WERI-Rb-1 (cell line): ENCODE results near the gene STARD3.
A peak's percentile ranks its signal among the peaks of the same experiment; 100 is the strongest.

Experiments used
- DNase-seq: peaks from one replicate; pipeline ENCODE4 v3.0.0-alpha.2; 2020
- H3K27ac ChIP-seq: fragments of 250-450 bp; sonication (Bioruptor Pico); 2 replicates; pipeline ENCODE4 v1.5.1; 2020; ENCODE audit warnings: mild to moderate bottlenecking, moderate library complexity
- H3K27me3 ChIP-seq: fragments of 250-450 bp; sonication (Bioruptor Pico); 2 replicates; pipeline ENCODE4 v1.5.1; 2021; ENCODE audit warnings: mild to moderate bottlenecking, low read depth, moderate library complexity; ENCODE audit not compliant: insufficient read depth, severe bottlenecking
- H3K36me3 ChIP-seq: fragments of 250-450 bp; sonication (Bioruptor Pico); 2 replicates; pipeline ENCODE4 v1.5.1; 2020; ENCODE audit warnings: mild to moderate bottlenecking, moderate library complexity
- H3K4me3 ChIP-seq: 2 replicates; pipeline ENCODE4 v1.5.1; 2011; ENCODE audit warnings: low read depth, mild to moderate bottlenecking, control low read depth, low read length
- H3K9me3 ChIP-seq: fragments of 250-450 bp; sonication (Bioruptor Pico); 2 replicates; pipeline ENCODE4 v1.5.1; 2021; ENCODE audit warnings: mild to moderate bottlenecking, moderate library complexity; ENCODE audit not compliant: severe bottlenecking
- CTCF ChIP-seq: IDR thresholded peaks from 2 replicates; pipeline ENCODE4 v1.5.1; 2011; ENCODE audit warnings: low read depth, mild to moderate bottlenecking, control low read depth, inconsistent platforms, low read length

The STARD3 gene

DNA sequence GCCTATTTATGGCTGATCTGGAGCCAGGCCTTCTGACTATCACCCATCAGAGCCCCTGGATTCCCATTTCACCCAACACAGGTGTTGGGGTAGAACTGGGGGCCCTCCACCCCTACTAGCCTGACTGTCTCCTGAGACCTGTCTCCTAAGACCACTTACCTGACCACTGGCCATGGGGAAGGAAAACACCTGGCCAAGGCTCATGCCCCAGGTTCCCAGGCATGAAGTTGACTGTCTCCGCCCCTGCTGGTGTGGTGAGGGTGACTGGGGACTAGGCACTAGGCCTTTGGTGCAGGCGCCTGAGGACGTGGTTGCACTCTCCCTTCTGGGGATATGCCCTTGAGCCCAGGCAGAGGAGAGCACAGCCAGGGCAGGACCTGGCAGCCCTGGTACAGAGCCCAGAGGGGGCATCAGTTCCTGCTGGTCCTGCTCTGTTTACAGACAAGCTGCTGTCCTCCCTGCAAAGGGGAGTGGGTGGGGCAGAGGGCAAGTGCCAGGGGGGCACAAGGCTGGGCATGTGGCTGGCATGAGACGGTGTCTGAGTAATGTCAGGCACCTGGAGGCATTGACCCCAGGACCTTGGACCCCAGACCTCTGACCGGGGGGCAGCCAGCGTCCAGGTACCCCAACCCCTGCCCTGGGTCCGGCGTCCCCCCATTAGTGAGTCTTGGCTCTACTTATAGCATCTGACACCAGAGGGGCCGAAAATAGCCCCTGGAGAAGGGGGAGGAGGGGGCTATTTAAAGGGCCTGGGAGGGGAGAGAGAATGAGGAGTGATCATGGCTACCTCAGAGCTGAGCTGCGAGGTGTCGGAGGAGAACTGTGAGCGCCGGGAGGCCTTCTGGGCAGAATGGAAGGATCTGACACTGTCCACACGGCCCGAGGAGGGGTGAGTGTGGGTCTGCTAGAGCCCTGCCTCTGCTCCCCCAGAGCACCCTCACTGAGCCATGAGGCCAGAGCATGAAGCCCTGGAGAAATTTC lies 27.9 kb downstream of the STARD3 start, which contains the start of gene TCAP:
TCAP (plus strand) TSS at position 769 of the 981 bp plus-strand sequence; CDS start at position 780, 11 bp downstream.
- Histone ChIP-seq H3K27me3 (no peaks in the 10 kb centered on the region), H3K9me3 (no peaks in the 10 kb centered on the region), H3K36me3 (peaks cover 27% of the 10 kb centered on the region), H3K27ac (peak within 1 kb of the TSS; percentile 71), H3K4me3 (no peak within 1 kb of the TSS)
- no peak for TF ChIP-seq CTCF
- no peak for DNase-seq

GRCh38 chr17:39665642-39666224 lies 28.8 kb downstream of the STARD3 start:
- Histone ChIP-seq H3K27ac (peak overlapping the region; percentile 71), H3K36me3 (peaks cover 19% of the 10 kb centered on the region), H3K9me3 (no peaks in the 10 kb centered on the region), H3K27me3 (no peaks in the 10 kb centered on the region), H3K4me3 (no peak overlapping the region)
- peak; percentile 64 for DNase-seq
- peak; percentile 42; the same call in 1 of the 2 replicates for TF ChIP-seq CTCF

GRCh38 chr17:39666231-39666600 lies 29.3 kb downstream of the STARD3 start:
- H3K27ac ChIP-seq: peak overlapping the region; percentile 71
- TF ChIP-seq CTCF: no peak
- H3K4me3 ChIP-seq: no peak overlapping the region
- H3K9me3 ChIP-seq: no peaks in the 10 kb centered on the region
- H3K36me3 ChIP-seq: peaks cover 17% of the 10 kb centered on the region
- DNase-seq: no peak
- H3K27me3 ChIP-seq: no peaks in the 10 kb centered on the region

DNA sequence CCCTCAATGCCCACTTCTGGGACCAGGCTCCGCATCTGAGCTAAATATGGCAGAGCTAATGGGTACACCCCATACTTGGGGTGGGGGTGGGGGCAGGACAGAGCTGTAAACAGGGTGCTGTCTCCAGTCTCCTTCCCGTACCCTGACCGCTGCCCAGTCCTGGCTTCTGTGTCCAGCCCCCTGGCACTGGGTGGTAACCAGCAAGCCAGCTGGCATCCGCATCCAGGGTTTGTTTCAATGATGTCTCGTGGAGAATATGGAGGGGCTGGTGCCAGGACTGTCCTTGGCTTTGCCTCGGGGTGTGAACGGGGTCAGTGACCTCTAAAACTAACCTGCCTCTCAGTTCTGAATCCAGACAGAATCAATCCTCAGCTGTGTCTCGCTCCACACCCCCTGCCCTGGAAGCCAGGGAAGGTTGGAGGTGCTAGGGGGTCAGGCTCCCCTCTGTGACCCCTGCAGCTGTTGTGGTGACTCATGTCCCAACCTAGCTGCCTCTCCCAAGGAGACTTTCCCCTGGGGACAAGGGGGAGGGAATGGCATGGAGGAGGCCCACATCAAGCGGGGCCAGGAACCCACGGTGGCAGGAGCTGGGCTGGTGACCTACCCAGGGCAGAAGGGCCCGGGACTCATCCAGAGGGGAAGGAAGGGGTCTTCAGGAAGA lies 29.8 kb downstream of the STARD3 start:
- Histone ChIP-seq H3K27ac (peak overlapping the region; percentile 71), H3K4me3 (no peak overlapping the region), H3K36me3 (peaks cover 14% of the 10 kb centered on the region), H3K9me3 (no peaks in the 10 kb centered on the region), H3K27me3 (no peaks in the 10 kb centered on the region)
- no peak for DNase-seq
- TF ChIP-seq CTCF: no peak

DNA sequence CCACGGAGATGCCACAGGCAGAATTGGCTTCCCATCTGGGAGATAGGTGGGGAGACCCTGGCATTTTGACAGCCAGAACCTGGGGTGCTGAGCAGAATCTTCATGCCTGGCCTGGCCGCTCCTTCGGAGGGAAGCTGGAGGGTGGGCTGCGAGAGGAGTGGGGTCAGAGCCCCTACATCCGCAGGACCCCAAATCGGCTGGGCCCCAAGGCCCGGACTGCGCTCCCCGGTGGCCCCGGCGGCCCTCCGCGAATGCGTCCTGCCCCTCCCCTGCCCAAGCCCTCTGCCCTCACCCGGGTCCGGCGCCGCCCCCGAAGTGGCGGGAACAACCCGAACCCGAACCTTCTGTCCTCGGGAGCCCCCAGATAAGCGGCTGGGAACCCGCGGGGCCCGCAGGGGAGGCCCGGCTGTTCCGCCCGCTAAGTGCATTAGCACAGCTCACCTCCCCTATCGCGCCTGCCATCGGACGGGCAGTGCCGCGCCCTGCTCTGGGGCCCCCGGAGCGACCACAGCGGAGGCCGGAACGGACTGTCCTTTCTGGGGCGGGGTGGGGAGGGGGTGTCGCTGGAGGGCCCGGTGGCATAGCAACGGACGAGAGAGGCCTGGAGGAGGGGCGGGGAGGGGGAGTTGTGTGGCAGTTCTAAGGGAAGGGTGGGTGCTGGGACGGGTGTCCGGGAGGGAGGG lies 30.5 kb downstream of the STARD3 start:
- Histone ChIP-seq H3K9me3 (no peaks in the 10 kb centered on the region), H3K4me3 (peak overlapping the region; percentile 39), H3K36me3 (peaks cover 7% of the 10 kb centered on the region), H3K27ac (peak overlapping the region; percentile 71), H3K27me3 (no peaks in the 10 kb centered on the region)
- no peak for TF ChIP-seq CTCF
- peak; percentile 84 for DNase-seq
